ENCODE data around the gene BRINP3.

The BRINP3 gene

DNA sequence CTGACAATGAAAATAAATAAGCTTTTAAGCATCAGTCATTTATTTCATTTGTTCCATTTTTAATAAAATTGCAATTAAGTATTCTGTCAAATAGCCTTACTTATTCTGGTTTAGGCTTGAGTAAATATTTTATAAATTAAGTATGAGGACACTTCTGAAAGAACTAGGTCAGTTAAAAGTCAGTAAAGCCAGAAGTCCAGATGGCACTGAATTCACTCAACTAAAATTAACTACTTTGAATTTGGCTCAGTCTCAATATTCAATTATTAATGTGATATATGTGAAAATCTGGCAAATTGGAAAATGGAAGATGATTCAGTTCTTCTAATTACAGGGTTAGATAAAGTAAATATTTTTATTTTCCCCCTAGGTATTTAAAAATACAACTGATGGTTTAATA lies 174.2 kb downstream of the BRINP3 start:
- DNase-seq = no peak

DNA sequence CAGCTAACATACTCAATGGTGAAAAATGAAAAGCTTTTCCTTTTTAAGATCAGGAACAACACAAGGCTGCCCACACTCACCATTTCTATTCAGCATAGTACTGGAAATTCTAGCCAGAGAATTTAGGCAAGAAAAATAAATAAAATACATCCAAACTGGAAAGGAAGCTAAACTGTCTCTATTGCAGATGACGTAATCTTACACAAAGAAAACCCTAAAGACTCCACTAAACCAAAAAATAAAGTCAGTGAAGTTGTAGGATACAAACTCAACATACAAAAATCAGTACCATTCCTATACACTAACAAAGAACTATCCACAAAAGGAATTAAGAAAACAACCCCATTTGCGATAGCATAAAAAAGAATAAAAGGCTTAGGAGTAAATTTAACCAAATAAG lies 181.2 kb downstream of the BRINP3 start:
- DNase-seq = no peak

DNA sequence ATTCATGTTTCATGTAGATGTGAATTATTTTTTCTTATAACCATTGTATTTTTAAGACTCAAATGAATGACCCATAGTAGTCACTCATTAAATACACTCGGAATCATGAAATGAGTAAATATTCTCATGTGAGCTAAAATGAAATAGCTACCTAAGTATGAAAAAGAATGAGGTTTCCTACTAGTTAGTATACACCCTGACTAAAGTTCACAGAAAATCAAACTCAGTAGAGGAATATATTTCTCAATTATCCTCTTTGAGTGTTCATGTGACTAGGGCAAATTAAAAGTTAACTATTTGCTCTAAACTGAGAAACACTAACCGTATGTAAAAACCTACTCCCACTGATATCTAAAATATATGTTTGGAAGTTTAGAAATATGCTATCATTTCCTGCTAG lies 187.8 kb downstream of the BRINP3 start:
- DNase-seq = no peak

DNA sequence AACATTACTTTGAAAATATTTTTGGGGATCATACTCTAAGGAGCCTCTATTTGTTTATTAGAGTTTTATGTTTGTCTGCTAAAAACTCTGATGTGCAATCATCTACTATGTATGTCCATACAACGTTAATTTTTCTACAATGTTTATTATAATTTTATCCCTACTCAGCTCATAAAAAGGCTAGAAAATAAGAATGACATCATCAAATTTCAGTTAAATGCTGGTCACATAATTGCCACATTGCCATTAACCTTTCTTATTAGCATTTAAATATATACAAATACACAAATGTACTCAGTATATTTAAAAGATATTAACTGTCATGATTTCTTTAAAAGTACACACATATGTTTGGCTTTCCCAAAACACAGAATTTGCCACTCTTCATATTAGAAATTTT lies 191.6 kb downstream of the BRINP3 start:
- DNase-seq = no peak

DNA sequence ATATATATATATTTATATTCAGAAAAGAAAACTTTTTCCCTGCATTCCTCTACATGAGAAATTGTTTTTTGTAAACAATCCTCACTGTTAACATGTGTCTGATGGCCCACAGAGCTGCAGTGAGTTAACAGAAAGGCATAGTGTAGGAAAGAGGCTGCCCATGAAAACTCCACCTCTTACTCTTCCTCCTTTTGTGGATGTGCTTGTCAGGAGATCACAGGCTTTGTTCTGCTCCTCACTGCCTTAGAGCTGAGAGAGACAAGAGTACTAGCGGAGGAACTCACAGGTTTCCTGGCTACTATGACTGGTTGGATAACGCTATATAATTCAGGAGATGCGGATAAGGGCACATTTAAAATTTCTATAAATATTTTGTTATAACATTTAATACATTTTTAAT lies 200.6 kb downstream of the BRINP3 start:
- DNase-seq = no peak

DNA sequence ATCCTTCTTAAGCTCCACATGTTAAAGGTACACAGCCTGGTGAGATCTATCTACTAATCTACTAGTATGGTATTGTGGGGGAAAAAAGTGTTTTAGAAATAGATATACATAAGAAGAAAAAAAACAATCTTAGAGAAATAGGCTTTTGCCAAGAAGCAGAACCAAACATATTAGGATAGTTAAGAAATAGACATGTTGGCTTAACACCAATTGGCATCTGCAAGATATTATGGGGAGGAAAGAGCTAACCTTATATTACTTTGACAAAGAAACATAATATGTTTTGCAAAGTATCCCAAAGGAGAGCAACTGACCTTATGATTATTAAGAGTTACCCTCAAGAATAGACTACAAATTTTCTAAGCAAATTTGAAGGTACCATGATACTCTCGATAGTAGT lies 202.9 kb downstream of the BRINP3 start:
- no peak for DNase-seq

DNA sequence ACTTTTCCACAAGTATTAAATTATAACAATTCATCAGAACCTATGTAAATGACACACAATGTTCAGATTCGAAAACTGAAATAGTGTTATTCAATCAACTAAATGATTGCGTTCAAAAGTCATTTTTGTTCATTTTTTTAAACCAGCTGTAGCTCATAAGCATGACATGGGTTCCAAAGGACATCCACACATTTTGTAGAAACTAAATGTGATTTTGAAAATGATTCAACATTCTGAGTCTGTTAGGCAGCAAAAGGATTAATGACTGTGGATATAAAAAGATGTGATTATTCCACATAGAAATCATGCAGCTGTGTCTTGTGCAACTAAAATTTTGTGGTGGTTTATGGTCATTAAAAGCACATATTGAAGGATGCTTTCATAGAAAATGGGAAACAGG lies 204.5 kb downstream of the BRINP3 start:
- DNase-seq = no peak

DNA sequence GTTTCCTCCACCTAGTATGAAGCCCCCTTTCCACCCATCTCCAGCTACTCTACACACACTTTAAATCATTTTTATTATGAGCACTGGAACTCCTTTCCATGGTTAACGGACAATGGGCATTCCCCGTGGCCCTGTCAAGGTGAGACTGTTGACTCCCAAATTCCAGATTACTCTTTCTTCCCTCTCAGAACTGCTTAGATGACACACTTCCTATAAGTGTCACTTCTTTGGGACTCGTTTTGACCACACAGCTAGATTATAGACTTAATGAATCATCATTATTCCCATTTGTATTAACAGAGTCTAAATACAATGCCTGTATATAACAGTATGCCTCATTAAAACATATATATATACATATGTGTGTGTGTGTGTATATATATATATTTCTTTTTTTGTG lies 215.1 kb downstream of the BRINP3 start:
- DNase-seq = no peak

DNA sequence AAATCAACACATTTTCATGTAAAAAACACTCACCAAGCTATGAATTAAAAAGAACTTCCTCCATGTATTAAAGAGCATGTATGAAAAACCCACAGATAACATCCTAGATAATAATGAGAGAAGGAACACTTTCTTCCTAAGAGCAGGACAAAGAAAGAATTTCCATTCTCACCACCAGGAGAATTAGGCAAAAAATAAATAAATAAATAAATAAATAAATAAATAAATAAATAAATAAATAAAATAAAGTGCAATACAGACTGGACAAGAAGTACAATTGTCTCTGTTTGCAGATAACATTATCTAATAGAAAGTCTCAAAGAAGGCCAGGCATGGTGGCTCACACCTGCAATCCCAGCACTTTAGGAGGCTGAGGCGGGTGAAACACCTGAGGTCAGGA lies 218.2 kb downstream of the BRINP3 start:
- no peak for DNase-seq

DNA sequence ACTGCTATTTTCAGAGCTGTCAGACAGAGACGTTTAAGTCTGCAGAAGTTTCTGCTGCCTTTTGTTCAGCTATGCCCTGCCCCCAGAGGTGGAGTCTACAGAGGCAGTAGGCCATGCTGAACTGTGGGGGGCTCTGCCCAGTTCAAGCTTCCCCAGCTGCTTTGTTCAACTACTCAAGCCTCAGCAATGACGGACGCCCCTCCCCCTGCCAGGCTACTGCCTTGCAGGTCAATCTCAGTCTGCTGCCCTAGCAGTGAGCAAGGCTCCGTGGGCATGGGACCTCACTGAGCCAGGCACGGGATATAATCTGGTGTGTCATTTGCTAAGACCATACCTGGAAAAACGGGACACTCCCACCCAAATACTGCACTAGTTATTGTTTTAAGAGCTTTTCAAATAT lies 219.7 kb downstream of the BRINP3 start:
- no peak for DNase-seq

DNA sequence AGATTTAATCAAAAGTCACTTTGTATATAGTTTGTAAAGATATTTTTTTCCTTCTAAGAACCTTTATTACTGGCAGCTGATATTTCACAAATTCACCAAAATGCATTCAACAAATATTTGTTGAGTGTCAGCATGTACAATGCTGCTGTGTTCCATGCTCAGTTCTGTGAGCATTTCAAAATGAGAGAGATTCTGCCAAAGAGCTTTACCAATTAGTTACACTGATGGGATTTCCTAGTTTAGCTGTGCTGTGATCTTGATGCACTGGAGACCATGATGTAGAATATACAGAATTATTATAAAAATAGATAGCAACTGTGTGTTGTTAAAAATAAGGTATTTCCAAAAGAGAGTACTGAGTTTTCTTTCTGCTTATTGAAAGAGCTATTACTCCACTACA lies 225.6 kb downstream of the BRINP3 start:
- no peak for DNase-seq

DNA sequence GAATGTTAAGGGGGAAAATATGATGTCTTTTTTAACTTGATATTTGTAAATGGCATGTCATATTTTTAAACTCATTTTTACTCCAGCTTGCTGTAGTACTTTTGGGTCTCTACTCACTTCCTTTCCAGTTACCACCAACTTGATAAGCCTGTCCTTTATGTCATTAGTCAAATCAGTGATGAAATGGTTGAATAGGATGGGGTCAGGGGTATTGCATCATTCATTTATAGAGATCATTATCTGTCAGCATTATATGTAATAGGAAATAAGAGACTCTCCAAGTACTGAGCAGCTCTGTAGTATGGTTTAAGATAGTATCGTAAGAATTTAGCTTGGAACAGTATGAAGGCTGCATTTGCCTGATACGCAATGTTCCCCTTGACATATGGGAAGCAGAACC lies 227.3 kb downstream of the BRINP3 start:
- DNase-seq = no peak

DNA sequence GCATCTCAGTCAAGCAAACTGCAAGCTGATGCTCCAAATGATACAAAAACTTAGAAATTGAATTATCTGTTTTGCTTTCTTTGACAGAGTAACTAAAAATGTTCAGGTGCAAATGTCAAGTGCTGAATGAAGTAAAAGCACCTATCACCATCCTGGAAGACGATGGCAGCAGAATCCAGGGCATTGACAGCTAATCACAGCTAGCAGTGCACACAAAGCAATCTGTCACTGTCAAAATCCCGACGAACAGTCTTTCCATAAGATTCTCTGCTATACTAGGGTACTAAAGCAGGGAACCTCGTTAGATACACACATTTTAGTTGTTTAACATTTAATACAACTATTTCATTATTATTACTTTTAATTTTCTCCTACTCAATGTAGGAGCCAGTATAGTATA lies 233.3 kb downstream of the BRINP3 start:
- DNase-seq = no peak

DNA sequence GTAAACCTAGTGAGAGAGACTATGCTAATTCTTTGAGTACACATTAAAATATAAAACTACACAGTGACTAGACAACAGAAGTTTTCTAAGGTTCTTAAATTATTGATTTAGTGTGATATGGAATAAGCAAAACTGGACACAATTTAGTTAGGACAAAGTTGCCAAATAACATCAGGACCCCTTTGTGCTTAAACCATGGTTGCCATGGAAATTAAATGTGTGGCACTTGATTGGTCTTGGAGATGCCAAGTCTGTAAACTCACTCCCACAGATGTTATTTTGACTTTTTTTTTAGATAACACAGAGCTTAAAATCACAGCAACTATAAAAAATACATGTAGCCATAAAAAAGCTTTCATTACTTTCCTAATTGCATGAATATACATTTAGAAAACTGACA lies 234.6 kb downstream of the BRINP3 start:
- DNase-seq = no peak

DNA sequence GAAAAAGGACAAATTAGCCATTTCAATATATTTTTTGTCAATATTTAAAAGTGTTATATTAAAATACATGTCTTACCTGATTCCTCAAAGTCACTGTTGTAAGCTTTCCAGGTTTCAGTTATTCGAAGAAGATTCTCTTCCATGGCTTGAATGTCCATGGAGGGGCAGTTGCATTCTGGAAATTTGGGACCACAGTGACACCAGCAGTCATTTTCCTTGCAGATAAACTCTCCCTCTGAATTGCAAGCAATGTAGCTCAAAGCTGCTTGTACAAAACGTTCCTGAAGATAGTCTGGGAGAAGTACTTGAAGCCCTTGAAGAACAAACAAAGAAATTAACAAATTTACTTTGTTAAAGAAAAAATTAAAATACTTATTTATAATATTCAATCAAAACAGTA lies 251.7 kb downstream of the BRINP3 start:
- DNase-seq = no peak

DNA sequence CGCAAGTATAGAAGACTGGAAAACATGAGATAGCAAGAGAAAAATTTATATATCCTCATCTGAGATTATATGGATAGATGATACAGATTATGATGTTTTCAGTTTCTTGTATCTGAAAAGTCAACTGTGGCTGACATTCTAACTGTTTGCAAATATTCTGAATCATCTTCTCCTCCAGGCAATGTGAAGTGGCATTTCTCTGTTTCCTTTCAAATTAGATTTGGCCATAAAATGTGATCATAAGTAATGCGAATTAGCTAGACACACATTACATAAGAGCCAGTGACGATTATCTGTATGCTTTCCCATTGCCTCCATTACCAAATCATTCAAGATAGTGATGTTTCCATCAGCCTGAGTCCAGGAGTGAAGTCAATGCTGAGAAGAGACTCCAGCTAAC lies 265.2 kb downstream of the BRINP3 start:
- no peak for DNase-seq

DNA sequence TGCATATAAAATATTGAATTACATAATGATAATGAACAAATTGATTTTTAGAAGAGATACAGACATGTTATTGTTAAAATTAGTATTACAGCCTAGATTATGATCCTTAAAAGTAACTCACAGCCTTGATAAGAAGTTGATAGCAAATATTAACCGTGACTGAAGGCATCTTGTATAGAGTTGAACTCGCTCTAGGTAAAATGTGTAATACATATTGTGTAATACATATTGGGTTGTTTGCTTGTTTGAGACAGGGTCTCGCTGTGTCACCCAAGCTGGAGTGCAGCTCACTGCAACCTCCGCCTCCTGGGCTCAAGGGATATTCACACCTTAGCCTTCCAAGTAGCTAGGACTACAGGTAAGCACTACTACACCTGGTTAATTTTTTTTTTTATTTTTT lies 269.9 kb downstream of the BRINP3 start:
- DNase-seq = no peak

DNA sequence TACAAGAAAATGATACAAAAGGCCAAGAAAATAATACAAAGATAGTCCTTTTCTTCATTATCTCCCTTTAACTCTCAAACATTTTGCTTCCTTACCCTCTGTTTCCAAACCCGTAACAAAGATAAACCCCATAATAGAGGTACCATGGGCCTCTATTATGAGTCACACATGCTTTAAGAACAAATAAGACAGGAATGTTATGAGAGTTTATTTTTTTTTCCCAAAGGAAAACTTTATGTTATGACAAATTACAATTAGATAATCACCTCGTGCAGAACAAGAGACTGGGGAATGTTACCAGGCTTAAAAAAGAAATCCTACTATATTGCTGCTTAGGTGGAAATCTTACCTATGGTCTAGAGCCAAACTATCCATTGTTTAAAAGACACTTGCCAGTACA lies 272.0 kb downstream of the BRINP3 start:
- DNase-seq = no peak

DNA sequence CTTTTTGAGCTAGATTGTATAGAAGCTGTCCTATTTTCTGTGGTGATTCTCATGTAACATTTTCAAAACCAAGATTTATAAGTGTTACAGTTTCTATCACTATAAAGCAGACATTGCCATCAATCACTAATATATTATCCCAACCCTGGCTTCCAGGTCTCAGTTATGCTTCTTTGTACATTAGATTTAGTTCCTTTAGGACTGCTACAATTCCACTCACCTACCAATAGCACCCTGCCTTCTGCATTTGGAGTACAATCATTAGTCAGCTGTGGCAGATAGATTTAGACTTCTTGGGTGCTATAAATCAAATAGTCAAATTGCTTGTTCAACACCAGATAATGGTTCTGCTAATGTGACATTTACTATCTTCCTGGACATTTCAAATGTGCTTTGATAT lies 281.6 kb downstream of the BRINP3 start:
- DNase-seq = no peak

DNA sequence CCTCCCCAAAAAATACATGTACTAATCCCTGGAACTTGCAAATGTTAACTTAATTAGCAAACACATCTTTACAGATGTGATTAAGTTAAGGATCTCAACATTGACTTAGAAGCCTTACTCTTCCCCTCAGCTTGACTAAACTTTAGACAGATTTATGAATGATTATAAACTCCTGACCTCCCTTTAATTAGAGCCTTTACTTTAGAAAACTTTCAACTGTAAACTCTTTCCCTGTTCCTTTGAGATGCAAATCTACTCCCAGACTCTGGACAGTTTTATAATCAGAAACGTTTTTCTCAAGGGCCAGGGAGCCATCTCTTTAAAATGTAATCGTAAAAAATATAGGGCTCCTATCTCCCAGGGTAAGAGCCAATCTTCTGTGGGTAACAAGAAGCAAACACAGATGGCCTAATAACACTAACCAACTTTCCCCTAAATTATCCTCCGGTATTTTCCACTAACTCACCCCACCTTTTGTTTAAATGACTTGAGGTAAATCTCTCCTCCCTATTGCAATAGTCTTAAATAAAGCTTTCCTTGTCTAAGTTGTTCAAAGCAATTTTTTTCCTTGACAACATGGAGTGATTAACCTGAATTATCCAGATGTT lies 284.1 kb downstream of the BRINP3 start:
- no peak for DNase-seq

DNA sequence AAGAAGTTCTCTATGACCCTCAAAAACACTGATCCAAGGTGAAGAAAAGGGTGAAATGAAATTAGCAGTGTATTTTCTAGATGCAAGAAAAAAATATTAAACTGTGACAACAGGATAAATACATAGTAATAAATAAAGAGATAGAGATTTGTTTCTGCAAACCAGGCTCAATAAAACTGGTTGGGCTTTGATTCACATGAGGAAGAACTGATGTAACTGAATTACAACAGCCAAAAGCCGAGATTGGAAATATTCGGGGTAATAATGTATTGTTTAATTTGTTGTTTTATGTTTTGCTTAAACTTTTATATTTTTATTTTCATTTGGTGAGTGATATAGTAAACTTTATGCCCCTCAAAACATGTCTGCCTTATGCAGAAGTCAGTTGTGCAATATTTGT lies 285.0 kb downstream of the BRINP3 start:
- DNase-seq = no peak

DNA sequence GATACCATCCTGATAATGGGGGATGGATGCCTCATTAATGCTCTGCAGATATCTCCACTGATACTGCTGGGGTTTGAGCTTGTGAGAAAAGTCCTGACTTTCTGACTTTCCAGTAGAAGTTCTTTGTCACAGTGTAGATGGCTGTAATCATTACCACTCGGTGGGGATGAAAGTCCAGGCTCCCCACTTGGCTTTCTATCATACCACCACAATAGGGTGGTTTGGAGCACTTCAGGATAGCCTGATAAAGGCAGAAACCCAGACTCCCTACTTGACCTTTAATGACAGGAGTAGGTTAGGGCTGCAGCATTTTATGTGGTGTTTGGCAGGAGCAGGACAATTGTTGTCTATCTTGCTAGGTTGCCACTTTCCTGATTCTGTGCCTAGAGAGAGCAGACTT lies 294.1 kb downstream of the BRINP3 start:
- no peak for DNase-seq

DNA sequence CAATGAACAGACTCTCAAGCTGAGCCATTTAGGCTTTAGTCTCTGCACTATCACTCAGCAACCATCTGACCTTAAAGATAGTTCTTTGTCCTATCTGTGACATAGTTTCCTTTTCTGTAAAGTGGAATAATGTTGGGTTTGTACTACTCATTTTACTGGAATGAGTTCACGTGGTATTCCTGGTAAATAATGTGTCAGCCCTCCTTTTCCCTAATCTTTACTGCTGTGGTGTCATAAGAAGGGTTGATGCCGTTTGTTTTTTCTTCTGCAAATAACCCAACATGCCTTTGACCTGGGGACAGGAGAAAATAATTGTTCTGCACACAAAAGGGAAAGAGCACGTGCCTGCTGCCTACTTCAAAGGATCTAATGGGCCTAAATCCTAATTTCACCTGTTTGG lies 297.8 kb downstream of the BRINP3 start:
- no peak for DNase-seq

DNA sequence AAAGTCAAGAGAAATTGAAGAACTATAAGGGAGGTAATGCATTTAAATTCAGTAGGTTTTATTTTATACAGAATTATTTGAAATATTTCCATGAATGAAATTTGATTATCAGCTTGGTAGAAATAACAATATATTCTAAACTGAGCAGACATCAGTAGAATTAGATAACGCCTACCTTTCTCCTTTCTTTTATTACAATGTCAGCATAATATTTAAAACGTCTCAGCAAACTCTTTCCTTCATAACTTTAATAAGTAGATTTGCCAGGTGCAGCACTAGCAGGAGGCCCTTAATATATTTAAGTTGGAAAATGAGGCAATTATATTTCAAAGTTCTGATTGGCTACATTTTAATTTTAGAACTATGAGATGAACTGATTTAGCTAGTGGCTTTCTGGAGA lies 298.8 kb downstream of the BRINP3 start:
- no peak for DNase-seq

DNA sequence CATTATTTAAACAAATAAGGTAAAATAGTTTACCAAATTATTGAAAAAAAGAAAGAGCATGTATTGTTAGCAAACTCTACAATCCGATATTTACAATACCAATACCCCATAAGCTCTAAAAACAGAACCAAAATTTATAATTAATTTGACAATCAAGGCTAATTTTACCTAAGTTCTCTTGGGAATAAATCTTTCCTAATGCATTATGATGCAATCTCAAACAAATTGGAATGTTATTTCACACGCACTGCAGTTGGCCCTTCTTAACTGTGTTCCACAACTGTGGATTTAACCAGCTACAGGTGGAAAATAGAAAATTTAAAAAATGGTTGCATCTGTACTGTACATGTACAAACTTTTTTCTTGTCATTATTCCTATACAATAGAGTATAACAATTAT lies 300.1 kb downstream of the BRINP3 start:
- no peak for DNase-seq

DNA sequence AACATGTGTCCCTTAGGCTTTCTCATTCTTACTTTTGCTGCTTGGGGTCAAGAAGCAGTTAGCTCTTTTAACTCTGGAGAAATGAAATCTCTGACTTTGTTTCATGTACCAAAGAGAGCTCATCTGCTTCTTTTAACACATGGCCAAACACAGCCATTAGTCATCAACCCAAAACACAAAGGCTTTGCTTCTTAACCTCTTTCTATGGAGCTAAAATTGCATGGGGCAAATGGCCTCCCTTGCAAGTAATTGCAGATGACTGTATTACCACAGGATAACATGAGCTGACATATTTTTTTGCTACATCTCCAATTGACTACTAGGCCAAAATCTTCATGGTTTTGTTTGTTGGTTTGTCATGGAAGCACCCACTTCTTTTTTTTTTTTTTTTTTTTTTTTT lies 300.9 kb downstream of the BRINP3 start:
- DNase-seq = no peak

Data from SW 1271 (cell line).